Omental fat pad (tissue), 4 donors: ENCODE measurements around the gene NAA20. TPM values are rescaled to one million over a fixed set of nuclear protein-coding genes. Genes with fewer than 3 reads are reported as not detected.

Source experiments
- ATAC-seq: fragments of 150-250 bp; one replicate; pipeline ENCODE4 v1.9.1; 2016; ENCODE audit warnings: mild to moderate bottlenecking, moderate library complexity; ENCODE audit not compliant: low FRiP score
- DNase-seq: peaks from one replicate; pipeline ENCODE4 v3.0.0-alpha.2; 2019; ENCODE audit warnings: low spot score
- CTCF ChIP-seq, 3 donors: fragments of 450-650 bp; IDR thresholded peaks; one replicate each; pipeline ENCODE4 v1.5.1; 2016 to 2017; ENCODE audit warnings: antibody characterized with exemption in 3 of 3, mild to moderate bottlenecking in 3 of 3, moderate library complexity in 2 of 3
- total RNA-seq, 4 donors: library from RNA; depleted of rRNA; stranded (reverse); fragments of >200 nt; gene quantifications; one replicate each; pipeline ENCODE4 v1.1.0, GENCODE V29; 2016

The NAA20 gene
- total RNA-seq, 4 donors from 2014 or later, result 21.0 to 60.7 (median 45.8) TPM

- no peak for ATAC-seq
- DNase-seq, result no peak
- TF ChIP-seq CTCF (IDR thresholded peaks at IDR 0.05), result no peak
Observed at GRCh38 chr20:19990850-19991249, 26.3 kb upstream of the NAA20 start.

GRCh38 chr20:19991308-19991707 lies 25.9 kb upstream of the NAA20 start:
- no peak for TF ChIP-seq CTCF (IDR thresholded peaks at IDR 0.05)

GRCh38 chr20:19991854-19992253 lies 25.3 kb upstream of the NAA20 start:
- TF ChIP-seq CTCF (IDR thresholded peaks at IDR 0.05), result no peak
- ATAC-seq, result no peak

More at GRCh38 chr20:19991308-19991707, 25.9 kb upstream of the NAA20 start:
- DNase-seq, result no peak
- ATAC-seq, result no peak

GRCh38 chr20:19992996-19993908 lies 23.9 kb upstream of the NAA20 start:
- DNase-seq (no peak), ATAC-seq (peak; percentile 76)
- TF ChIP-seq CTCF (IDR thresholded peaks at IDR 0.05), result no peak

More at GRCh38 chr20:19991854-19992253, 25.3 kb upstream of the NAA20 start:
- DNase-seq, result no peak

GRCh38 chr20:19993958-19994669 lies 23.0 kb upstream of the NAA20 start:
- no peak for ATAC-seq
- no peak for DNase-seq
- no peak for TF ChIP-seq CTCF (IDR thresholded peaks at IDR 0.05)

GRCh38 chr20:19995220-19995863 lies 21.8 kb upstream of the NAA20 start:
- peak; percentile 11 for ATAC-seq
- no peak for DNase-seq
- peak in 1 of 3 donors; percentile 41 for TF ChIP-seq CTCF (IDR thresholded peaks at IDR 0.05)
